Measurements from ENCODE around the gene CLASP1.
"Not testable (repeated sequence)": the region's sequence is repeated elsewhere in the genome, so short reads cannot be mapped to it uniquely, and the experiment has no call there.

Gene CLASP1

DNA sequence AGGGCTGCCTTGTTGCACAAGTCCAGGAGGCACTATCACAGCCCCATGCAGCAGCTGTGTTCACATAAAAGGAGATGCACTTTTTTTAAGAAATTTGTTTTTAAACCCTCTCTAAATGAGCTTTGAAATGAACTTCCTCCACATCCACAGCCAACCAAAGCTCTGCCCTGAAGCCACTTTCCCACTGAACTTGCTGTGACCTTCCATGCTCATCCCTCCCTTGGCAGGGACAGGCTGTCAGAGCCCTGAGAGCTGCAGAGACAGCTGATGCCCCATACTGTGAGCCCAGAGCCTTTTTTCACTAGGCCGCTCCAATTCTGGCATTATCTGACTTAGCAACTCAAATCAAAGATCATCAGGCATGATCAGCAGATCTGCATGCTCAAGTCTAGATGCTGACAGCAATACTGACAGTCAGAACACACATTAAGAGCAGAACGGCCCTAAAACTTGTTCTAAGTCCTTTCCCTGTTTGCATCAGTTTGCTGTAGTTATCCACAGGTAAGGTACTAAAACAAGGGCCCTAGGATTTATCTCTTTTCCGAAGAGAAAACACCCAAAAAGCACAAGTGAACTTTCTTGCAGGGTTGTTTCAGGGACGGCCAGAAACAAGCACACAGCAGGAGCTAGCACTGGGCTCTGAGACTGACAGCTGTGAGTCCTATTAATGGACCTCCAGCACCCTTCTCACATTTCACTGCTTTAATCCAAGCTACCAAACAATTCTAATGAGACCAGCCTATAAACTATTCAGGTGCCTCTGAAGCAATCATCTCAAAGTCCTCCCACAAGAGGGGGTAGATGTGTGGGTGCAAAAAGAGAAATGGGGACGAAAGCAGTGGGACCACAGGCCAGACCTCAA is 83.6 kb downstream of the CLASP1 start:
- Histone ChIP-seq H3K4me3 (ENCODE audit: low read depth, low read length) (no peak overlapping the region; the same call in 1 of the 2 replicates), H3K36me3 (no peaks in the 10 kb centered on the region), H3K27me3 (ENCODE audit: insufficient read depth, low read depth, severe bottlenecking) (no peaks in the 10 kb centered on the region), H3K27ac (peak overlapping the region; percentile 17; the same call in 1 of the 2 replicates), H3K9me3 (ENCODE audit: severe bottlenecking) (no peaks in the 10 kb centered on the region)
- TF ChIP-seq, protein P1, sequence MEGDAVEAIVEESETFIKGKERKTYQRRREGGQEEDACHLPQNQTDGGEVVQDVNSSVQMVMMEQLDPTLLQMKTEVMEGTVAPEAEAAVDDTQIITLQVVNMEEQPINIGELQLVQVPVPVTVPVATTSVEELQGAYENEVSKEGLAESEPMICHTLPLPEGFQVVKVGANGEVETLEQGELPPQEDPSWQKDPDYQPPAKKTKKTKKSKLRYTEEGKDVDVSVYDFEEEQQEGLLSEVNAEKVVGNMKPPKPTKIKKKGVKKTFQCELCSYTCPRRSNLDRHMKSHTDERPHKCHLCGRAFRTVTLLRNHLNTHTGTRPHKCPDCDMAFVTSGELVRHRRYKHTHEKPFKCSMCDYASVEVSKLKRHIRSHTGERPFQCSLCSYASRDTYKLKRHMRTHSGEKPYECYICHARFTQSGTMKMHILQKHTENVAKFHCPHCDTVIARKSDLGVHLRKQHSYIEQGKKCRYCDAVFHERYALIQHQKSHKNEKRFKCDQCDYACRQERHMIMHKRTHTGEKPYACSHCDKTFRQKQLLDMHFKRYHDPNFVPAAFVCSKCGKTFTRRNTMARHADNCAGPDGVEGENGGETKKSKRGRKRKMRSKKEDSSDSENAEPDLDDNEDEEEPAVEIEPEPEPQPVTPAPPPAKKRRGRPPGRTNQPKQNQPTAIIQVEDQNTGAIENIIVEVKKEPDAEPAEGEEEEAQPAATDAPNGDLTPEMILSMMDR (IDR thresholded peaks at IDR 0.05; ENCODE audit: low read depth, low read length): no peak
- DNase-seq: peak; percentile 53

DNA sequence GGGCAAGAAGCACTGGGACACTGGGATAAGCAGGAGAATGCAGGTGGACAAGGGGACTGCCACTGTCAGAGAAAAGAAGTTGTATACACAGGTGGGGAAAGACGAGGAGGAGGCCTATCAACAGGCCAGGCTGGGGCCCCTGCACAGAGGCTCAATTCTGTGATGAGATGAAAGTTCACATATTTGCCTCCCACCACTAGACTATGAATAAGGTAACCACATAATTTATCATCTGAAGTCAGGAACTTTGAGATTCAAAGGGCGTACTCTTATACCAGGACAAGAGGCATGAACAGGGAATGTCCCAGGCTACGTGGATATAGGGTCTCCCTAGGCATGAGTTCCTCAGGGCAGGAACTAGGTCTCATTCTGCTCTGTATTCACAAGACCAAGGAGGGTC is 84.4 kb downstream of the CLASP1 start:
- Histone ChIP-seq H3K4me3 (ENCODE audit: low read depth, low read length) (no peak overlapping the region), H3K27ac (no peak overlapping the region), H3K9me3 (ENCODE audit: severe bottlenecking) (no peaks in the 10 kb centered on the region), H3K36me3 (no peaks in the 10 kb centered on the region), H3K27me3 (ENCODE audit: insufficient read depth, low read depth, severe bottlenecking) (no peaks in the 10 kb centered on the region)
- TF ChIP-seq, protein P1 (IDR thresholded peaks at IDR 0.05; ENCODE audit: low read depth, low read length): no peak
- no peak for DNase-seq

DNA sequence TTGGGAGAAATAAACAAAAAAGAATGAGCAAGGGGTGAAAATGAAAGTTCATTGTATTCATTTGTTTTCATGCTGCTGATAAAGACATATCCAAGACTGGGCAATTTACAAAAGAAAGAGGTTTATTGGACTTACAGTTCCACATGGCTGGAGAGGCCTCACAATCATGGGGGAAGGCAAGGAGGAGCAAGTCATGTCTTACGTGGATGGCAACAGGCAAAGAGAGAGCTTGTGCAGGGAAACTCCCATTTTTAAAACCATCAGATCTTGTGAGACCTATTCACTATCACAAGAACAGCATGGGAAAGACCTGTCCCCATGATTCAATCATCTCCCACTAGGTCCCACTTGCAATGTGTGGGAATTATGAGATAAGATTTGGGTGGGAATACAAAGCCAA is 85.5 kb downstream of the CLASP1 start:
- H3K36me3 ChIP-seq; H3K9me3 ChIP-seq (ENCODE audit: severe bottlenecking); H3K27ac ChIP-seq; DNase-seq; H3K27me3 ChIP-seq (ENCODE audit: insufficient read depth, low read depth, severe bottlenecking); H3K4me3 ChIP-seq (ENCODE audit: low read depth, low read length): not testable (repeated sequence)

DNA sequence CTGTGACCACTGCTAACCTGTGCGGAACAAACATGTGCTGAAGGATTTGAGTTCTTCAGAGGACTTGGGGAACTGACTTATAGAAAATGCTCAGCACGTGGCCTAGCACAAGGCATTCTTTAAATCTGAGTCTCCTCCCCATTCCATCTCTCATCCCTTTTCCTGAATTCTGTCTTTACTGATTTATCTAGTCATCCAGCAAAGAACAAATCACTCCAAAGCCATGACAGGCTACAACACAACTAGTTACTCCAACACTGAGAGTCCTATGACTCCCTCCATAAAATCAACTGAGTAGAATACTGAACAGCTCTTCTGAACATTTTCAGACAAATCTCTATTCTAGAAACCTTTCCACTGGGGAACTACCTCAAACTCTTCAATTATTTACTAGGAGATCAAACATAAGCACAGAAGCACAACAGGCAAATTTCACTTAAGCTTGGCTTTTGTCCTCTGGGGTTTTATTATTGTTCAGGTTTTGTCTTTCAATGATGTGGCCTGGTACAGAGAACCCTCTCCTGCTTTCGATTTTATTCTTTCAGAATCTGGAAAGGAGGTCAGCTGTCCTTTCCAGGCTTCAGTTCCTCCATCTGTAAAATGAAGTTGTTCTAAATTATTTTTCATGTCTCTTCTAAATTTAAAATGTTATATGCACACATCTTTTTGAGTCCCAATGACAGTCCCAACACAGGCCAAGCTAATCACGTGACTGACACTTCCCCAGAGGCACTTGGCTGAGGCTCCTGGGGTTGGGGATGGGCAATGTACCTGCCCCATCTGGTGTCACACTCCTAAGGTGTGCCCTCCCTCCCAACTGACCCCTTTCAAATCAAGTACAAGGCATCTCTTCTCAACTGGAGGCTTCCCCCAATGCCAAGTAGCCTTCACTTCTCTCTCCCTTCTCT is 86.7 kb downstream of the CLASP1 start:
- no peak overlapping the region for H3K27ac ChIP-seq
- H3K4me3 ChIP-seq (ENCODE audit: low read depth, low read length): no peak overlapping the region
- H3K27me3 ChIP-seq (ENCODE audit: insufficient read depth, low read depth, severe bottlenecking): no peaks in the 10 kb centered on the region
- no peak for DNase-seq
- no peaks in the 10 kb centered on the region for H3K36me3 ChIP-seq
- no peaks in the 10 kb centered on the region for H3K9me3 ChIP-seq (ENCODE audit: severe bottlenecking)
- TF ChIP-seq, protein P1 (IDR thresholded peaks at IDR 0.05; ENCODE audit: low read depth, low read length): no peak

DNA sequence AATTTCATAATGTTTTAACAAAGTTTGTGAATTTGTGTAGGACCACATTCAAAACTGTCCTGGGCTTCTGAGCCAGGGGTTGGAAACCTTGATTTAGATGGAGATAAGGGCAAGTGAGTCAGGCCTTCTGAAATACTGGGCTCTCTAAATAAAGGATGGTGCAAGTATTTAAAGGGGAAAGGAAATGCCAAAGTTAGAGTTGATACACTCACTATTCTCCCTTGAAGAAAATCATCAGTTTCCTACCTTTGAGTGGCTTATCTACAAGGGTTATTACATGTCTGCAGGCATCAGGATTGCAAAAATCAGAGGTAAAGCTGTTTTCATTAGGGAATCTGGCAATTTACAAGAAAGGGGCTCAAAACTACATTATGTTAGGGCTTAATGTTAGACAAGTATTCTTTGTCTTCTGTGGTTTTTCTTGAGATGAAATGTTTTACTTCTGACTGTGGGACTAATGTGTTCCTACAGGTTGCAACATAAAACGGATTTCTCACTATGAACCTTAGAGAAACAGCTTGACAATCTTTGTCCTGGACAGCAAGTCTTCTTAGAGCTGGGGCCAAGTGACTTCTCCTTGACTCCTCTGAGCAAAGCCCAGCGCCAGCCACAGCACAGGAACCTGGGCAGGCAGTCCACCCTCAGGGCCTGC is 87.5 kb downstream of the CLASP1 start:
- no peak overlapping the region for H3K4me3 ChIP-seq (ENCODE audit: low read depth, low read length)
- TF ChIP-seq, protein P1 (IDR thresholded peaks at IDR 0.05; ENCODE audit: low read depth, low read length): no peak
- H3K36me3 ChIP-seq: no peaks in the 10 kb centered on the region
- no peaks in the 10 kb centered on the region for H3K9me3 ChIP-seq (ENCODE audit: severe bottlenecking)
- DNase-seq: no peak
- no peaks in the 10 kb centered on the region for H3K27me3 ChIP-seq (ENCODE audit: insufficient read depth, low read depth, severe bottlenecking)
- no peak overlapping the region for H3K27ac ChIP-seq

DNA sequence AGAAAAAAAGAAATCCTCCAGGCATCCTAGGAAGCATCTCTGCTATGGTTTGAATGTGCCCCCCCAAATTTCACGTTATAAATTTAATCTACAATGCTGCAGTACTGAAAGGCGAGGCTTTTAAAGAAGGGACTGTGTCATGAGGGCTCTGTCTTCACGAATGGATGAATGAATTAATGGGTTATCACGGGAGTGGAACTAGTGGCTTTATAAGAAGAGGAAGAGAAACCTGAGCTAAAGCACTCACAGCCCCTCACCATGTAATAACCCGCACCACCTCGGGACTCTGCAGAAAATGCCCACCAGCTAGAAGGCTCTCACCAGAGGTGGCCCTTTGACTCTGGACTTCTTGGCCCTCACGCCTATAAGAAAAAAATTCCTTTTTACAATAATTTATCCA is 90.9 kb downstream of the CLASP1 start:
- Histone ChIP-seq H3K9me3 (ENCODE audit: severe bottlenecking) (no peaks in the 10 kb centered on the region), H3K27ac (no peak overlapping the region), H3K27me3 (ENCODE audit: insufficient read depth, low read depth, severe bottlenecking) (no peaks in the 10 kb centered on the region), H3K4me3 (ENCODE audit: low read depth, low read length) (no peak overlapping the region), H3K36me3 (no peaks in the 10 kb centered on the region)
- no peak for DNase-seq
- TF ChIP-seq, protein P1 (IDR thresholded peaks at IDR 0.05; ENCODE audit: low read depth, low read length): no peak

All from WERI-Rb-1 (cell line).